ENCODE data around the gene ENO4. TPM values are rescaled to one million over a fixed set of nuclear protein-coding genes. Genes with fewer than 3 reads are reported as not detected.

Gene ENO4
- total and polyA plus RNA-seq, 2 experiments from 2014 or later, result 0.24 to 0.44 TPM

- Histone ChIP-seq H3K36me3 (ENCODE audit: insufficient read depth) (no peaks in the 10 kb centered on the region), H3K79me2 (replicated peaks; ENCODE audit: insufficient read depth) (no peaks in the 10 kb centered on the region), H3K4me3 (no peak overlapping the region), H3K4me1 (ENCODE audit: insufficient read depth) (peaks cover 53% of the 10 kb centered on the region), H3K27ac (ENCODE audit: low read depth) (no peak overlapping the region), H3K4me2 (no peak overlapping the region), H3F3A (replicated peaks; ENCODE audit: low read depth) (no peaks in the 10 kb centered on the region; the same call in 1 of the 2 replicates), H3K27me3 (ENCODE audit: insufficient read depth) (no peaks in the 10 kb centered on the region), H2AFZ (no peak overlapping the region), H3K9me2 (ENCODE audit: insufficient read depth) (no peaks in the 10 kb centered on the region), H4K20me1 (replicated peaks; ENCODE audit: insufficient read depth) (no peaks in the 10 kb centered on the region)
- DNase-seq (ENCODE audit: low spot score) (no peak), ATAC-seq (peak; percentile 8; the same call in 1 of the 3 replicates)
- no peak overlapping the region for H3K4me3 Mint-ChIP-seq
- no peaks in the 10 kb centered on the region for H3K27me3 Mint-ChIP-seq (ENCODE audit: insufficient read depth, low read depth, poor library complexity)
- no peaks in the 10 kb centered on the region for H3K36me3 Mint-ChIP-seq (ENCODE audit: low read depth)
- no peak overlapping the region for H3K27ac Mint-ChIP-seq
- TF ChIP-seq JUNB (IDR thresholded peaks at IDR 0.05; ENCODE audit: unreplicated experiment), result no peak
- TF ChIP-seq EZH2phosphoT487 (IDR thresholded peaks at IDR 0.05; ENCODE audit: unreplicated experiment), result no peak
- no peak for TF ChIP-seq CREB1 (CRISPR knock-in tag; IDR thresholded peaks at IDR 0.05; ENCODE audit: low read depth)
- TF ChIP-seq REST (IDR thresholded peaks at IDR 0.05; ENCODE audit: unreplicated experiment), result no peak
- no peak for TF ChIP-seq CTCF (conservative IDR thresholded peaks at IDR 0.05; ENCODE audit: low read depth in 2 of 2)
- no peak for TF ChIP-seq POLR2AphosphoS5 (IDR thresholded peaks at IDR 0.05; ENCODE audit: low read depth)
- no peak for TF ChIP-seq ZNF114 (CRISPR knock-in tag; IDR thresholded peaks at IDR 0.05)
- no peak for TF ChIP-seq STAT1 (IDR thresholded peaks at IDR 0.05; ENCODE audit: unreplicated experiment)
- TF ChIP-seq ETS1 (IDR thresholded peaks at IDR 0.05), result no peak
- TF ChIP-seq ZNF331 (CRISPR knock-in tag; IDR thresholded peaks at IDR 0.05; ENCODE audit: low read depth), result no peak
- no peaks in the 10 kb centered on the region for H3K9me3 Mint-ChIP-seq
- peaks cover 60% of the 10 kb centered on the region for H3K4me1 Mint-ChIP-seq
Observed at GRCh38 chr10:116840389-116841075, 8.8 kb upstream of the ENO4 start.
